DOHH2 (cell line): ENCODE measurements around the gene RPL36A.
A peak's percentile ranks its signal among the peaks of the same experiment; 100 is the strongest.

Source experiments
- H3F3A ChIP-seq: fragments of 200-600 bp; sonication (generic), shearing (Covaris generic); 2 replicates; pipeline ENCODE4 v1.6.0; 2016; ENCODE audit warnings: antibody characterized with exemption, mild to moderate bottlenecking; ENCODE audit not compliant: control insufficient read depth, insufficient read depth
- H3K27ac ChIP-seq: fragments of 200-600 bp; sonication (generic); 2 replicates; pipeline ENCODE4 v1.5.1; 2014; ENCODE audit warnings: low read depth, mild to moderate bottlenecking, low read length, moderate library complexity
- H3K27me3 ChIP-seq: fragments of 200-600 bp; sonication (generic); 2 replicates; pipeline ENCODE4 v1.6.1; 2014; ENCODE audit warnings: mild to moderate bottlenecking, low read length, mixed read lengths; ENCODE audit not compliant: control insufficient read depth
- H3K36me3 ChIP-seq: fragments of 200-600 bp; sonication (generic); 2 replicates; pipeline ENCODE4 v1.6.1; 2014; ENCODE audit warnings: mild to moderate bottlenecking, low read length, moderate library complexity, mixed read lengths; ENCODE audit not compliant: control insufficient read depth
- H3K4me1 ChIP-seq: fragments of 200-600 bp; sonication (generic); 2 replicates; pipeline ENCODE4 v1.6.1; 2014; ENCODE audit warnings: mild to moderate bottlenecking, low read length, mixed read lengths; ENCODE audit not compliant: control insufficient read depth
- H3K4me2 ChIP-seq: fragments of 200-600 bp; sonication (generic); 2 replicates; pipeline ENCODE4 v1.6.0; 2014; ENCODE audit warnings: mild to moderate bottlenecking, low read length, moderate library complexity
- H3K4me3 ChIP-seq: fragments of 200-600 bp; sonication (generic); 2 replicates; pipeline ENCODE4 v1.5.1; 2014; ENCODE audit warnings: mild to moderate bottlenecking, low read length, mixed read lengths
- H3K79me2 ChIP-seq: fragments of 200-600 bp; sonication (generic); 2 replicates; pipeline ENCODE4 v1.6.1; 2014; ENCODE audit warnings: mild to moderate bottlenecking, low read length, mixed read lengths; ENCODE audit not compliant: control insufficient read depth
- H3K9me2 ChIP-seq: fragments of 200-600 bp; sonication (generic); replicated peaks from 2 replicates; pipeline ENCODE4 v1.6.1; 2014; ENCODE audit warnings: mild to moderate bottlenecking, low read length, mixed read lengths; ENCODE audit not compliant: control insufficient read depth
- H3K9me3 ChIP-seq: fragments of 200-600 bp; sonication (generic); 2 replicates; pipeline ENCODE4 v1.6.1; 2014; ENCODE audit warnings: antibody characterized with exemption, low read length, mixed read lengths; ENCODE audit not compliant: control insufficient read depth, insufficient read depth
- H4K20me1 ChIP-seq: fragments of 200-600 bp; sonication (generic); 2 replicates; pipeline ENCODE4 v1.6.0; 2014; ENCODE audit warnings: low read depth, mild to moderate bottlenecking, antibody characterized with exemption, low read length, moderate library complexity; ENCODE audit not compliant: control insufficient read depth, insufficient read depth
- CTCF ChIP-seq: fragments of 200-600 bp; sonication (generic); IDR thresholded peaks from one replicate; pipeline ENCODE4 v1.5.1; 2014; ENCODE audit warnings: antibody characterized with exemption, mild to moderate bottlenecking, low read depth, low read length; ENCODE audit not compliant: poor library complexity, severe bottlenecking
- EZH2phosphoT487 ChIP-seq: fragments of 200-600 bp; sonication (generic); IDR thresholded peaks from 2 replicates; pipeline ENCODE4 v1.6.1; 2017; ENCODE audit warnings: borderline replicate concordance, mild to moderate bottlenecking, antibody characterized with exemption, low read length, moderate library complexity, mixed read lengths

RPL36A gene

GRCh38 chrX:101417981-101418841, 27.4 kb downstream of the RPL36A start:
- Histone ChIP-seq H3K27ac (peak overlapping the region; percentile 1; the same call in 1 of the 2 replicates), H3K36me3 (peaks cover 12% of the 10 kb centered on the region), H3K79me2 (peaks cover 6% of the 10 kb centered on the region; the same call in 1 of the 2 replicates), H4K20me1 (no peaks in the 10 kb centered on the region), H3F3A (peaks cover 6% of the 10 kb centered on the region), H3K9me2 (no peaks in the 10 kb centered on the region), H3K4me1 (peaks cover 25% of the 10 kb centered on the region), H3K9me3 (no peaks in the 10 kb centered on the region), H3K27me3 (no peaks in the 10 kb centered on the region), H3K4me2 (peak overlapping the region; percentile 70), H3K4me3 (peak overlapping the region; percentile 70)
- no peak for TF ChIP-seq EZH2phosphoT487
- no peak for TF ChIP-seq CTCF

GRCh38 chrX:101419489-101419888, 28.7 kb downstream of the RPL36A start:
- peaks cover 7% of the 10 kb centered on the region; the same call in 1 of the 2 replicates for H3K36me3 ChIP-seq
- peaks cover 25% of the 10 kb centered on the region for H3K4me1 ChIP-seq
- H3F3A ChIP-seq, result peaks cover 3% of the 10 kb centered on the region
- H4K20me1 ChIP-seq, result no peaks in the 10 kb centered on the region
- H3K4me3 ChIP-seq, result no peak overlapping the region
- no peak overlapping the region; the same call in 1 of the 2 replicates for H3K4me2 ChIP-seq
- no peaks in the 10 kb centered on the region for H3K27me3 ChIP-seq
- H3K27ac ChIP-seq, result no peak overlapping the region
- H3K9me3 ChIP-seq, result no peaks in the 10 kb centered on the region
- TF ChIP-seq CTCF (no peak), EZH2phosphoT487 (no peak)
- no peaks in the 10 kb centered on the region for H3K9me2 ChIP-seq
- H3K79me2 ChIP-seq, result peaks cover 5% of the 10 kb centered on the region; the same call in 1 of the 2 replicates

GRCh38 chrX:101427954-101428353, 37.1 kb downstream of the RPL36A start:
- Histone ChIP-seq H3K4me3 (no peak overlapping the region), H3K79me2 (no peaks in the 10 kb centered on the region), H3K36me3 (no peaks in the 10 kb centered on the region), H3K27ac (no peak overlapping the region), H3K4me2 (no peak overlapping the region), H4K20me1 (no peaks in the 10 kb centered on the region), H3K9me2 (no peaks in the 10 kb centered on the region), H3K27me3 (no peaks in the 10 kb centered on the region), H3F3A (no peaks in the 10 kb centered on the region), H3K9me3 (no peaks in the 10 kb centered on the region), H3K4me1 (no peaks in the 10 kb centered on the region)
- TF ChIP-seq CTCF (no peak), EZH2phosphoT487 (no peak)
